RPMI7951 (cell line): Measurements from ENCODE around the gene IKBKE. TPM values are rescaled to one million over a fixed set of nuclear protein-coding genes. Genes with fewer than 3 reads are reported as not detected.

Source experiments
- DNase-seq: peaks from one replicate; pipeline ENCODE4 v3.0.0-alpha.2; 2012; ENCODE audit warnings: low read depth
- total RNA-seq: library from RNA; depleted of rRNA; stranded (reverse); fragments of >200 nt; shearing (Covaris generic); gene quantifications from 2 replicates; pipeline ENCODE4 v1.2.3, GENCODE V29; 2014

IKBKE gene
- total RNA-seq, 1 experiment from 2014 or later: 9.0 TPM

- no peak for DNase-seq
Measured at GRCh38 chr1:206455289-206455665, 15.0 kb upstream of the IKBKE start.

GRCh38 chr1:206455666-206456344 is 14.5 kb upstream of the IKBKE start:
- DNase-seq: peak; percentile 34

- peak; percentile 55 for DNase-seq
Measured at GRCh38 chr1:206456577-206457370, 13.5 kb upstream of the IKBKE start.

GRCh38 chr1:206457408-206458120 is 12.7 kb upstream of the IKBKE start:
- peak; percentile 67 for DNase-seq

- no peak for DNase-seq
Measured at GRCh38 chr1:206459703-206460102, 10.6 kb upstream of the IKBKE start.

- DNase-seq: no peak
Measured at GRCh38 chr1:206460836-206461426, 9.3 kb upstream of the IKBKE start.

GRCh38 chr1:206461602-206462455 is 8.4 kb upstream of the IKBKE start:
- DNase-seq: peak; percentile 67

GRCh38 chr1:206463137-206463536 is 7.1 kb upstream of the IKBKE start:
- no peak for DNase-seq

GRCh38 chr1:206463911-206464310 is 6.4 kb upstream of the IKBKE start:
- DNase-seq: no peak

GRCh38 chr1:206464456-206464964 is 5.8 kb upstream of the IKBKE start:
- DNase-seq: peak; percentile 75

- no peak for DNase-seq
Measured at GRCh38 chr1:206465951-206466350, 4.3 kb upstream of the IKBKE start.

- no peak for DNase-seq
Measured at GRCh38 chr1:206466840-206467649, 3.2 kb upstream of the IKBKE start.

GRCh38 chr1:206467915-206468314 is 2.4 kb upstream of the IKBKE start:
- peak; percentile 76 for DNase-seq

GRCh38 chr1:206468571-206468970 is 1.7 kb upstream of the IKBKE start:
- DNase-seq: no peak

GRCh38 chr1:206469411-206469932 is 804 bp upstream of the IKBKE start:
- no peak for DNase-seq

GRCh38 chr1:206470692-206471414 is 577 bp downstream of the IKBKE start:
- peak; percentile 74 for DNase-seq

GRCh38 chr1:206471415-206471801 is 1.1 kb downstream of the IKBKE start:
- no peak for DNase-seq

- DNase-seq: no peak
Measured at GRCh38 chr1:206472024-206472423, 1.7 kb downstream of the IKBKE start.

GRCh38 chr1:206472454-206472853 is 2.2 kb downstream of the IKBKE start:
- DNase-seq: peak; percentile 81
